ENCODE measurements around the gene ZNF831.

The ZNF831 gene

GRCh38 chr20:59247731-59248684, 84.4 kb downstream of the ZNF831 start:
- DNase-seq (ENCODE audit: low read depth), result peak; percentile 14

- no peak for DNase-seq (ENCODE audit: low read depth)
These were observed 86.7 kb downstream of the ZNF831 start for GRCh38 chr20:59250293-59250692.

GRCh38 chr20:59253325-59253724, 89.7 kb downstream of the ZNF831 start:
- DNase-seq (ENCODE audit: low read depth), result no peak

- peak; percentile 2 for DNase-seq (ENCODE audit: low read depth)
These were observed 90.2 kb downstream of the ZNF831 start for GRCh38 chr20:59253779-59254319.

- DNase-seq (ENCODE audit: low read depth), result no peak
These were observed 91.6 kb downstream of the ZNF831 start for GRCh38 chr20:59255256-59255655.

GRCh38 chr20:59258221-59258621, 94.6 kb downstream of the ZNF831 start:
- DNase-seq (ENCODE audit: low read depth), result no peak

GRCh38 chr20:59259946-59260345, 96.3 kb downstream of the ZNF831 start:
- DNase-seq (ENCODE audit: low read depth), result no peak

GRCh38 chr20:59265298-59265697, 101.7 kb downstream of the ZNF831 start:
- no peak for DNase-seq (ENCODE audit: low read depth)

GRCh38 chr20:59268870-59269269, 105.2 kb downstream of the ZNF831 start:
- no peak for DNase-seq (ENCODE audit: low read depth)

GRCh38 chr20:59269411-59270025, 105.9 kb downstream of the ZNF831 start:
- no peak for DNase-seq (ENCODE audit: low read depth)

- DNase-seq (ENCODE audit: low read depth), result no peak
These were observed 106.8 kb downstream of the ZNF831 start for GRCh38 chr20:59270380-59270779.

- DNase-seq (ENCODE audit: low read depth), result no peak
These were observed 110.2 kb downstream of the ZNF831 start for GRCh38 chr20:59273739-59274357.

GRCh38 chr20:59276938-59277337, 113.3 kb downstream of the ZNF831 start:
- DNase-seq (ENCODE audit: low read depth), result no peak

GRCh38 chr20:59284470-59284869, 120.8 kb downstream of the ZNF831 start:
- no peak for DNase-seq (ENCODE audit: low read depth)

- no peak for DNase-seq (ENCODE audit: low read depth)
These were observed 126.4 kb downstream of the ZNF831 start for GRCh38 chr20:59289994-59290393.

- DNase-seq (ENCODE audit: low read depth), result no peak
These were observed 128.2 kb downstream of the ZNF831 start for GRCh38 chr20:59291740-59292383.

- DNase-seq (ENCODE audit: low read depth), result no peak
These were observed 131.9 kb downstream of the ZNF831 start for GRCh38 chr20:59295531-59295930.

GRCh38 chr20:59297686-59298085, 134.1 kb downstream of the ZNF831 start:
- no peak for DNase-seq (ENCODE audit: low read depth)

GRCh38 chr20:59299945-59300332, 136.3 kb downstream of the ZNF831 start:
- DNase-seq (ENCODE audit: low read depth), result no peak

- no peak for DNase-seq (ENCODE audit: low read depth)
These were observed 136.9 kb downstream of the ZNF831 start, which contains the start of gene EDN3 for GRCh38 chr20:59300333-59301081. Gene EDN3 (plus strand): TSS chr20:59300611. CDS start chr20:59300813, 202 bp downstream.

GRCh38 chr20:59301343-59302007, 137.9 kb downstream of the ZNF831 start:
- DNase-seq (ENCODE audit: low read depth), result no peak

Data from ELR (cell line).